Nephron (organoid): ENCODE results near the gene PRPF40A.

ENCODE experiments used
- H3K27ac Mint-ChIP-seq, 3 experiments: 2 replicates each; pipeline ENCODE4 v1.8.0; 2020; ENCODE audit warnings: mixed read lengths in 3 of 3, mild to moderate bottlenecking in 2 of 3, moderate library complexity in 1 of 3
- H3K27me3 Mint-ChIP-seq: 2 replicates; pipeline ENCODE4 v1.8.0; 2021; ENCODE audit warnings: low read depth, mild to moderate bottlenecking, moderate library complexity, mixed read lengths
- H3K36me3 Mint-ChIP-seq: 2 replicates; pipeline ENCODE4 v1.8.0; 2020; ENCODE audit warnings: low read depth, mixed read lengths
- H3K4me1 Mint-ChIP-seq: 2 replicates; pipeline ENCODE4 v1.8.0; 2020; ENCODE audit warnings: mixed read lengths
- H3K4me3 Mint-ChIP-seq, 3 experiments: 2 replicates each; pipeline ENCODE4 v1.8.0; 2020; ENCODE audit warnings: mild to moderate bottlenecking in 3 of 3, mixed read lengths in 3 of 3, moderate library complexity in 2 of 3
- H3K9me3 Mint-ChIP-seq: 2 replicates; pipeline ENCODE4 v1.8.0; 2020; ENCODE audit warnings: mixed read lengths
- CTCF ChIP-seq, 3 experiments: fragments of 200-600 bp; sonication (generic); IDR thresholded peaks; one replicate each; pipeline ENCODE4 v1.5.0; 2021; ENCODE audit warnings: antibody characterized with exemption in 3 of 3; ENCODE audit not compliant: unreplicated experiment in 3 of 3

PRPF40A gene

GRCh38 chr2:152674334-152674733 lies 42.9 kb downstream of the PRPF40A start:
- Mint-ChIP-seq H3K4me3 (no peak overlapping the region), H3K27ac (no peak overlapping the region), H3K9me3 (no peaks in the 10 kb centered on the region), H3K4me1 (no peaks in the 10 kb centered on the region), H3K36me3 (peaks cover 64% of the 10 kb centered on the region), H3K27me3 (no peaks in the 10 kb centered on the region)
- TF ChIP-seq CTCF (IDR thresholded peaks at IDR 0.05; ENCODE audit: unreplicated experiment in 3 of 3) = no peak

GRCh38 chr2:152664725-152665124 lies 52.5 kb downstream of the PRPF40A start:
- H3K27ac Mint-ChIP-seq = no peak overlapping the region
- H3K36me3 Mint-ChIP-seq = peaks cover 82% of the 10 kb centered on the region
- no peak overlapping the region for H3K4me3 Mint-ChIP-seq
- no peaks in the 10 kb centered on the region for H3K9me3 Mint-ChIP-seq
- TF ChIP-seq CTCF (IDR thresholded peaks at IDR 0.05; ENCODE audit: unreplicated experiment in 3 of 3) = no peak
- no peaks in the 10 kb centered on the region for H3K4me1 Mint-ChIP-seq
- H3K27me3 Mint-ChIP-seq = no peaks in the 10 kb centered on the region

GRCh38 chr2:152661076-152661475 lies 56.2 kb downstream of the PRPF40A start:
- Mint-ChIP-seq H3K4me3 (no peak overlapping the region), H3K9me3 (no peaks in the 10 kb centered on the region), H3K36me3 (peaks cover 78% of the 10 kb centered on the region), H3K4me1 (no peaks in the 10 kb centered on the region), H3K27me3 (no peaks in the 10 kb centered on the region), H3K27ac (no peak overlapping the region)
- no peak for TF ChIP-seq CTCF (IDR thresholded peaks at IDR 0.05; ENCODE audit: unreplicated experiment in 3 of 3)

- no peaks in the 10 kb centered on the region for H3K27me3 Mint-ChIP-seq
Measured at GRCh38 chr2:152658221-152658620, 59.0 kb downstream of the PRPF40A start.

GRCh38 chr2:152657043-152657442 lies 60.2 kb downstream of the PRPF40A start:
- no peak overlapping the region for H3K27ac Mint-ChIP-seq
- no peaks in the 10 kb centered on the region for H3K27me3 Mint-ChIP-seq
- no peaks in the 10 kb centered on the region for H3K9me3 Mint-ChIP-seq
- TF ChIP-seq CTCF (IDR thresholded peaks at IDR 0.05; ENCODE audit: unreplicated experiment in 3 of 3) = no peak
- no peaks in the 10 kb centered on the region for H3K4me1 Mint-ChIP-seq
- no peak overlapping the region for H3K4me3 Mint-ChIP-seq
- peaks cover 60% of the 10 kb centered on the region for H3K36me3 Mint-ChIP-seq

More at GRCh38 chr2:152658221-152658620, 59.0 kb downstream of the PRPF40A start:
- no peaks in the 10 kb centered on the region for H3K4me1 Mint-ChIP-seq
- H3K4me3 Mint-ChIP-seq = no peak overlapping the region
- H3K27ac Mint-ChIP-seq = no peak overlapping the region
- no peaks in the 10 kb centered on the region for H3K9me3 Mint-ChIP-seq
- peaks cover 70% of the 10 kb centered on the region for H3K36me3 Mint-ChIP-seq
- no peak for TF ChIP-seq CTCF (IDR thresholded peaks at IDR 0.05; ENCODE audit: unreplicated experiment in 3 of 3)

- no peaks in the 10 kb centered on the region for H3K9me3 Mint-ChIP-seq
- H3K27ac Mint-ChIP-seq = no peak overlapping the region
- peaks cover 49% of the 10 kb centered on the region for H3K36me3 Mint-ChIP-seq
- H3K4me1 Mint-ChIP-seq = no peaks in the 10 kb centered on the region
- no peaks in the 10 kb centered on the region for H3K27me3 Mint-ChIP-seq
- no peak overlapping the region for H3K4me3 Mint-ChIP-seq
- no peak for TF ChIP-seq CTCF (IDR thresholded peaks at IDR 0.05; ENCODE audit: unreplicated experiment in 3 of 3)
Measured at GRCh38 chr2:152655880-152656279, 61.4 kb downstream of the PRPF40A start.
